Adipocyte (in vitro differentiated cells): ENCODE measurements around the gene CD7.

Source experiments
- DNase-seq: peaks from one replicate; pipeline ENCODE4 v3.0.0-alpha.2; 2015; ENCODE audit warnings: low read depth
- H3K27me3 ChIP-seq: replicated peaks from 2 replicates; pipeline ENCODE4 v1.7.0; 2013; ENCODE audit warnings: mild to moderate bottlenecking, low read length, moderate library complexity; ENCODE audit not compliant: control insufficient read depth, insufficient read depth
- H3K36me3 ChIP-seq: 2 replicates; pipeline ENCODE4 v1.7.0; 2013; ENCODE audit warnings: low read length, mild to moderate bottlenecking, moderate library complexity; ENCODE audit not compliant: control insufficient read depth, insufficient read depth, severe bottlenecking
- H3K4me1 ChIP-seq: 2 replicates; pipeline ENCODE4 v1.7.0; 2013; ENCODE audit warnings: mild to moderate bottlenecking, low read length, moderate library complexity; ENCODE audit not compliant: control insufficient read depth, insufficient read depth
- H3K4me3 ChIP-seq: 2 replicates; pipeline ENCODE4 v1.7.0; 2013; ENCODE audit warnings: mild to moderate bottlenecking, low read length, moderate library complexity
- H3K9ac ChIP-seq: 2 replicates; pipeline ENCODE4 v1.7.0; 2013; ENCODE audit warnings: mild to moderate bottlenecking, low read length, moderate library complexity
- H3K9me3 ChIP-seq: 2 replicates; pipeline ENCODE4 v1.7.0; 2013; ENCODE audit warnings: mild to moderate bottlenecking, low read length, moderate library complexity; ENCODE audit not compliant: control insufficient read depth

Gene CD7

DNA sequence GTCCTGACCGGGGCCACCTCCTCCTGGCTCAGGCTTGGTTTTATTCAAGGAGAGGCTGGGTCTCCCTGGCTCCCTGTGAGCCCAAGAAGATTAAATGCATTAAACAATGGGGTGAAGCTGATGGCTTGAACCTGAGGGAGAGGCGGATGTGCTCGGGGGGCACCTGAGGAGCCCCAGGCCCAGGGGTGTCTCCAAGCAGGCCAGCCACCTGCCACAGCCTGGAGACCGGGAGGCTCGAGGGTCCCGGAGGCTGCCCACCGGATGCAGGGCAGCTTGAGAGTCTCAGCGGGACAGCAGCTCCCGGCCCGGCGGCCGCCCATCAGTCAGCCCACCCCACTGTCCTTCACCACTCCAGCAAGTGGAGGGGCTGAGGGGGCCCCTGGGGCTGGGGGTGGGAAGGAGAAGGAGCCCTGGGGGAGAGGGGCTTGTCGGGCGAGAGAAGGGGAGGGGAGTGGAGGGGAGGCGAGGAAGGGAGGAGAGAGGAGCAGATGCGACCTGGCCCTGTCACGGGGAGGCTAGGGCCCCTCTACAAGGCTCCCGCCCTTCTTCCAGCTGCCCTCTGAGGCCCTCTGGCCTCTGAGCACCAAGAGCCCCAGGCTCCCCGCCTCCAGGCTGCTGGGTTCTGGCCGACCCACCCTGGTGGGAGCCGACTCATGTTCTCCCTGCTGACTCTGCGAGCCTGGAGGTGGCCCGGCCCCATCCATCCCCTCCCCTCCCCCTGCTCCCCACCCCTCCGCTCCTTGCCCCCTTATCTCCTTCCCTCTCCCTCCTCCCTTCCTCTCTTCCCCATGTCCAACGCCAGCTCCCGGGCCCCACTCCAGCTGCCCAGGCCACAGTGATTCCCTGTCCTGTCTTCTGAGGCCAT lies 13.2 kb downstream of the CD7 start:
- DNase-seq: no peak
- Histone ChIP-seq H3K9ac (no peak overlapping the region), H3K4me3 (no peak overlapping the region), H3K9me3 (no peaks in the 10 kb centered on the region), H3K4me1 (no peaks in the 10 kb centered on the region), H3K27me3 (peaks cover 12% of the 10 kb centered on the region), H3K36me3 (no peaks in the 10 kb centered on the region)

DNA sequence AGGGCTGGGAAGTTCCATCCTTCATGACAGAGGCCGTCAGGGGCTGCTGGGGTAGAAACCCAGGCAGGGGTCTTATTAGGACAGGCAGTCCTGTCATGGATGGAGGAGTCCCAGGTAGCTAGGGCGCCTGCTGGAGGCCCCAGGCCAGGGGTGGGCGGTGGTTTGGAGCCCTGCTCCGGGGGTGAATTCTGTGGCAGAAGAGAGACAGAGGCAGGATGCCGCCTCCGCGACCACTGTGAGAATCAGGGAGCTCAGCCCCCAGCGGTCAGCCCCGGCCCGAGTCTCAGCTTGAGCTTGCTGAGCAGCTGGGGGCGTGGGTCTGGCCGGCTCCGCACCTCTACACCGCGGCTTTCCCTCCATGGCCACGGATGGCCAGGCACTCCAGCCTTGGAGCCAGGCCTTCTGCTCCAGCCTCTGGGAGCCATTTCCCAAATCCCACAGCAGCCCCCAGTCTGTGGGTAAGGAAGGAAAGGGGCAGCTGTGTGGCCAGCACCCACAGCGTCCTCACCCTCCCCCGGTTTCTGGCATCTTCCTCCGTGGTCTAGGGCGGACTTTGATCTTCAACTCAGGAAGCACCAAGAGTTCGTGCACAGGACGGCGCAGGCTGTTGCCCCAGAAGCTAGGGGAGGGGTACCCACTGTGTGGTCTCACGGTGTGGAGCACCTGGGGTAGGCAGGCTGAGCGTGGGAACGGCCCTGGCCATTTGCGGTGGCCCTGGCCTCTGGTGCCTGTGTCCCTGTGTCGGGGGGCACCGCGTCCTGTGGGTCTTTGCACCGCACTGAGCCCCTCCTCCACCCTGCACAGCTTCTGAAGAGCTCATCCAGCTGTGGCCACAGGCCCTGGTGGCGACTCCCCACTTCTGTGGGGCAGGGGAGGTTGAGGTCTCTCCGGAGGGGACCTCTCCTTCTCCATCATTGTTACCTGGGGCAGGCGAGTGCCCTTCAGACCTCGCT lies 14.1 kb downstream of the CD7 start:
- no peak overlapping the region for H3K4me3 ChIP-seq
- no peak overlapping the region for H3K9ac ChIP-seq
- no peak for DNase-seq

DNA sequence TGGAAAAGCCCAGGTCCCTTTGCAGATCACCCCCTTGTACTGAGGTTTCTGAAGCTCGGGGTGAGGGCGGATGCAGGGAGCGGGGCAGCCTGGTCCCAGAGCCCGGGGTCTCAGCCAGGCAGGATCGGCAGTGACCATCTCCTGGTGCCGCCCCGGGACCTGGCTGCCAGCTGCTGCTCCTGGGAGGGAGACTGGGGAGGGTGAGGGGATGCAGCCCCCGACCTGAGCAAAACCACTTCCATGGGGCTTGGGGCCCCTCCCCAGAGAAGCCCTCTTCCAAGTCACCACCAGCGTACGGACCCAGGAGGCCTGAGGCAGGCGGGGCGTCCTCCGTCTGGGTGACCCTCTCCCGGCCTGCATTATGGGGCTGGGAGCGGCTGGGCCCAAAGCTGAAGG lies 14.8 kb downstream of the CD7 start:
- no peaks in the 10 kb centered on the region for H3K9me3 ChIP-seq
- no peaks in the 10 kb centered on the region for H3K27me3 ChIP-seq
- H3K4me1 ChIP-seq: peaks cover 11% of the 10 kb centered on the region
- H3K4me3 ChIP-seq: no peak overlapping the region
- H3K9ac ChIP-seq: no peak overlapping the region
- no peaks in the 10 kb centered on the region for H3K36me3 ChIP-seq
- no peak for DNase-seq

More for the DNA sequence above, 14.1 kb downstream of the CD7 start:
- Histone ChIP-seq H3K4me1 (peaks cover 4% of the 10 kb centered on the region), H3K9me3 (no peaks in the 10 kb centered on the region), H3K27me3 (peaks cover 5% of the 10 kb centered on the region), H3K36me3 (no peaks in the 10 kb centered on the region)

DNA sequence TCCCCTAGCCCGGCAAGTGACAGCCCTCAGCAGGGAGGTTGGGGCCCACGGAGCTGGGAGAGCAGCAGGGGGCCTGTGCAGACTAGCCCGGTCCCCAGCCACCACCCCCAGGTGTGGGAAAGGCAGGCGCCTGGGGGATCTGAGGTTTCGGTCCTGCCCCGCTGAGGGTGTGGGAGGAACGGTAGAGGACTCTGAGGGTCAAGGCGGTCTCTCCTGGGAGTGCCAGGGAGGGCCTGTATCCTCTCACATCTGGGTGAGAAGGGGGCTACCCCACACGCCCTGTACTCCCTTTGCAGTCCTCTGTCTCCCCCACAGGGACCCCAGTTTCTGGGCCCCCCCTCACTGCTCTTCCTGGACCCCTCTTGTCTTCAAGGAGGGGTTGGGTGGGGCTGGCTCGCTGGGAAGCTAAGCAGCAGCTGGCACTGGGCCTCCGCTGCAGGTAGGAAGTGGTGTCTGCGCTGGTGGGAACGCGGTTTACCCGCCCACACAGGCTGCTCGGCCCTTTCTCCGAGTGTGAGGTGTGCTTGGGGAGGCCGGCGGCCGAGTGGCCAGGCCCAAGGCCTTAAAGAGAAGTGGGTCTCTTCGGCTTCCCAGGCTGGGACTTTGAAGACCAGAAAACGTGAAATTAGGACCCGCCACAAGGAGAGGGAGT lies 15.4 kb downstream of the CD7 start:
- no peaks in the 10 kb centered on the region for H3K27me3 ChIP-seq
- DNase-seq: no peak
- H3K4me3 ChIP-seq: no peak overlapping the region
- no peak overlapping the region for H3K9ac ChIP-seq
- no peaks in the 10 kb centered on the region for H3K36me3 ChIP-seq
- H3K9me3 ChIP-seq: no peaks in the 10 kb centered on the region
- peaks cover 16% of the 10 kb centered on the region for H3K4me1 ChIP-seq

DNA sequence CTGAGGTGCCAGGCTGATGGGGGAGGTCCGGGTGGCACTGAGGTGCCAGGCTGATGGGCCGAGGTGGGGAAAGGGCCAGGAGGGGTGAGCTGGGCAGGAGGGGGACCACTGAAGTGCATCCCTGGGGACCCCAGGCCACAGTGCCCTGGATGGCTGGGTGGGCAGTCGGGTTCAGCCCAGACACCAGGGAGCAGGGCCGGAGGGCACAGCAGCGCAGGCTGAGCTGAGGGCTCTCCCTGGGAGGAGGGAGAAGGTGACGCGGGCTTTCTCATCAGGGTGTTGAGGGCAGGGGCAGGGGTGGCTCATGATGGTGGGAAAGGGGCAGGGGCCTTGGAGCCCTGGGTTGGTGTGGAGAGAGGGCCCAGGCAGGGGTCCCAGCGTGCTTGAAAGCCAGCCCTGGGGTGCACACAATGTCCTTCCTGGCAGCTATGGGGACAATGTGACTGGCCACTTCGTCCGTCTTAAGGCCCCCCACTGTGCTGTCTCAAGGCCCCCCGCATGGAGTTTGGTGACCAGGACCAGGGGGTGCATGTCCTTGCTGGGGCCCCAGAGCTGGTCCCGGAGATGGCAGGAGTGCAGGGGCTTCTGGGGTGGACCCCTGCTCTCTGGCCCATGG lies 16.0 kb downstream of the CD7 start:
- no peaks in the 10 kb centered on the region for H3K27me3 ChIP-seq
- no peaks in the 10 kb centered on the region for H3K9me3 ChIP-seq
- H3K9ac ChIP-seq: no peak overlapping the region
- DNase-seq: no peak
- peaks cover 16% of the 10 kb centered on the region for H3K4me1 ChIP-seq
- H3K4me3 ChIP-seq: no peak overlapping the region
- no peaks in the 10 kb centered on the region for H3K36me3 ChIP-seq

DNA sequence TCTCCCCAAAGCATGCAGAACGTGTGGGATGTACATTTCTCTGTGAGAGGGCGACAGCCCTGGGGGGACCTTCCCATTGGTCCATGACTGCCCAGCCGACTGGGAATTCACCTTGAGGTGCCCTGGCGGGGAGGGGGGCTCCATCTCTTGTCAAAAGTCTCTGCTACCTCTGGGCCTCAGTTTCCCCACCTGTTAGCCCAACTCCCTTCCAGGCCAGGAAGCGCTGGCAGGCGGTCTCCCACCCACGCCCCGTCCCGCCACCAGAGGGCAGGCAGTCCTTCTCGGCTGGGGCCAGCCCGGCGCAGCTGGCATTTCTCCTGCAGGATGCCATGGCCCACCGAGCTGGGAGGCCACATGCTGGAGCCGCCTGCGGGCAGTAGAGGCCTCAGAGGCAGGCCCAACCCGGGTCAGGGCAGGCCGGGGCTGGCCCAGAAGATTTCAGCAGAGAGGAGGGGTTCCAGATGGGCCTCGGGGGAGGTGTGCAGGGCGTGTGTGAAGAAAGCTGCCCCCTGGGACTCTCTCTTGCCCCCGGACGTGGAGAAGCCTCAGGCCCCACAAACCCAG lies 16.6 kb downstream of the CD7 start:
- Histone ChIP-seq H3K9ac (no peak overlapping the region), H3K27me3 (no peaks in the 10 kb centered on the region), H3K36me3 (no peaks in the 10 kb centered on the region), H3K4me1 (peaks cover 16% of the 10 kb centered on the region), H3K9me3 (no peaks in the 10 kb centered on the region), H3K4me3 (no peak overlapping the region)
- peak; percentile 77 for DNase-seq

DNA sequence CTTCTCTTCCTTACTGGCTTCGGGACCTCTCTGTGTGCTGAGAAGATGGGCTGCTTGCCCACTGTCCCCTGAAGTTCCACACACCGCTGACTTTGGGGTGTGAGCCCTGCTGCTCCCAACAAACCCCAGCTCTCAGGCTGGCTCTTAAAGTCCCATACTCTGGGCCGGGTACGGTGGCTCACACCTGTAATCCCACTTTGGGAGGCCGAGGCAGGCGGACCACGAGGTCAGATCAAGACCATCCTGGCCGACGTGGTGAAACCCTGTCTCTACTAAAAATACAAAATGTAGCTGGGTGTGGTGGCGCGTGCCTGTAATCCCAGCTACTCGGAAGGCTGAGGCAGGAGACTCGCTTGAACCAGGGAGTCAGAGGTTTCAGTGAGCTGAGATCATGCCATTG lies 17.2 kb downstream of the CD7 start:
- Histone ChIP-seq H3K36me3 (no peaks in the 10 kb centered on the region), H3K9ac (no peak overlapping the region), H3K4me1 (peaks cover 16% of the 10 kb centered on the region), H3K9me3 (no peaks in the 10 kb centered on the region), H3K4me3 (no peak overlapping the region), H3K27me3 (no peaks in the 10 kb centered on the region)
- no peak for DNase-seq

DNA sequence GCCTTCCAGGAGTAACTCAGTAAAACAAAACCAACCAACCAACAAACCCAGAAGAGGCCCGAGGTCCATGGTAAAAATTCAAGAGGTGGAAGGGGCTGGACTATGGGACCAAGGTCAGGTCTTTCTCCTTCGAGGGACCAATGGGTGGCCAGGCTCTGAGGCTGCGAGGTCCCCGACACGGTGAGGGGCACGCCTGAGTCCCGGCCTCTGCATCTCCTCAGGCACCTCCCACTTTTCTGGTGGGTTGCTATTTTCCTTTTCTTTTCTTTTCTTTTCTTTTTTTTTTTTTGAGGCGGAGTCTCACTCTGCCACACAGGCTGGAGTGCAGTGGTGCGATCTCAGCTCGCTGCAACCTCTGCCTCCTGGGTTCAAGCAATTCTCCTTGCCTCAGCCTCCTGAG lies 18.0 kb downstream of the CD7 start:
- no peaks in the 10 kb centered on the region for H3K36me3 ChIP-seq
- no peak overlapping the region for H3K9ac ChIP-seq
- no peaks in the 10 kb centered on the region for H3K27me3 ChIP-seq
- no peak overlapping the region for H3K4me3 ChIP-seq
- no peak for DNase-seq
- no peaks in the 10 kb centered on the region for H3K9me3 ChIP-seq
- peaks cover 18% of the 10 kb centered on the region for H3K4me1 ChIP-seq

DNA sequence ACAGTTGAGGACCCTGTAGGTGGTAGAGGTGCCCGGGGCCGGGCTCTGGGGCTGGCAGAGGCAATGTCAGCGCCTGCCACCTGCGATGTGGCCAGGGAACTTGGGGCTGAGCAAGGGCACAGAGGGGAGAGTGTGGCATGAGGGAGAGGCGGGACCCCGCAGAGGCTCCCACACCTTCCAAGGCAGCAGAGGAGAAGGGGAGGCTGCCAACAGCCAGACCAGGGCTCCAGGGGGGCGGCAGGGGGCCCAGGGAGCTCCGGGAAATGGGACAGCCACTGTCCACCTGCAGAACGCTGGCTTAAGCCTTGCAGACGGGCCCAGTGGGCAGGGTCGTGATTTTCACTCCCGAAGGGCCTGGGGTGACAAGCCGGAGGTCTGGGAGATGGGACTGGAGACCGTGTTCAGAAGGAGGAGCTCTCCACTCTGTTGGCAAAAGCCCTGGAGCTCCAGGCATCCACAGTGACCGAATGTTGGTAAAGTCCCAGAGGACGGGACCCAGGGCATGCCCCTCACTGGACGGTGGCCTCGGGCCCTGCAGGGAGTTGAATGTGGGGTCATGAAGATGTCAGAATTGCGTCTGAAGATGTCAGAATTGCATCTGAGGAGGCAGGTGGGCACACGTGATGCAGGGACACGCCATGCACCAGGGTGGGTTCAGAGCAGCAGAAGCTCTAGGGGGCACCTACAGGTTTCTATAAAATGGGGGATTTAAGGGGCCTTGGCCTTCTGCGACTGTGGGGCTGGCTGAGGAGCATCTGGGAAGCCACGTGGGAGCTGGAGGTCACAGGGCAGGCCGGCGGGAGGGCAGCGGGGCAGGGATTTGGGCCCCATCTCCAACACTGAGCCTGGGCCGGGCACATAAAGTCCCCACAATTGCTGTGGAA lies 18.6 kb downstream of the CD7 start:
- H3K9me3 ChIP-seq: no peaks in the 10 kb centered on the region
- H3K4me1 ChIP-seq: peaks cover 25% of the 10 kb centered on the region
- H3K4me3 ChIP-seq: peak overlapping the region; percentile 80
- H3K36me3 ChIP-seq: no peaks in the 10 kb centered on the region
- no peaks in the 10 kb centered on the region for H3K27me3 ChIP-seq
- no peak for DNase-seq
- H3K9ac ChIP-seq: peak overlapping the region; percentile 85
